Stimulated activated CD8-positive, alpha-beta memory T cell treated with anti-CD3 and anti-CD28 coated beads, Interleukin-12 subunit alpha, Interleukin-12 subunit beta, amount 100 ng/mL, for 4 hours (primary cell): ENCODE data around the gene CPA5.

Experiments
- DNase-seq: peaks from one replicate; pipeline ENCODE4 v3.0.0-alpha.2; 2020; ENCODE audit warnings: low read depth

The CPA5 gene

DNA sequence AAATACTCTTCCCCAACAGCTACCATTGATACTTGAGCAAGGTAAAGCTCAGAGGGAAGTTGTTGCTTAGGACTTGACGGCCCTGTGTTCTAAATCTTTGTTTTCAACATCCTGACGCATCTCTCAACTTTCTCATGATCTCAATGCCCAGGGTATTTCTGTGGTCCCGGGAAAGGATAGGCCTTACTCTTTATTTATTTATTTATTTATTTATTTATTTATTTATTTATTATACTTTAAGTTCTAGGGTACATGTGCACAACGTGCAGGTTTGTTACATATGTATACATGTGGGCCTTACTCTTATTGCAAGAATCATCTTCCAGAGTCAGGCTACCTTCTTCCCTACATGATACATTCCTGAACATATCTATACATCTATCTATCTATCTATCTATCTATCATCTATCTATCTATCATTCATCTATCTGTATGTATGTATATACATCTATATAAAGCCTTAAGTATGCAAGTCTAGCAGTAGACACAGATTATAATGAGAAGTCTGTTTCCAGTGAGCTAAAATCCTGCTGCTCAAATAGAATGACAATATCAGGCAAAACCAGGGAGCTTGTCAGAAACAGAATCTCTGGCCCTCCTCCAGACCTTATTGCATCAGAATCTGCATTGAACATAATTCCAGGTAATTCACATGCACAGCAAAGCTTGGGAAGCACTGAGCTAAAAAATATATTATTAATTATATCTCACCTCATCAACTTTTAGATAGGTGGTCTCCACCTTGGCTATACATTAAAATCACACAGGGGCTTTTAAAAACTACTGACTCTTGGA, 12.2 kb upstream of the CPA5 start:
- DNase-seq: no peak

DNA sequence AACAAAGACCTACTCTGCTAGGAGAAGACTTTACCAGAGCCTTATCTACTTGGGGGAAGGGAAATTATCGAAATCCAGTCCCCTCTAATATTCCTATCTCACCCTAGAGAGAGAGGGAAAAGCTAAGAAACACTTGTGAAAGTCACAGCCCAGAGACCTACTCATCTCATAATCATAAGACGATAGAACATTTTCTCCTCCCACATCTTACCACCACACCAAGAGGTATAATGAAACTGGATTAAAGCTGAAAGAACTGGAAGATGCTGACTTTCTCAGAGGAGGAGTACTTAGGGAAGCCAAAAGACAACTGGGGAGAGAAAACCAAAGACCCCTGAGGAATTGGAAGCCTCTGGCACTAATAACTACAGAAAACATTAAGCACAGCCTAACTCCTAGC, 10.8 kb upstream of the CPA5 start:
- no peak for DNase-seq

DNA sequence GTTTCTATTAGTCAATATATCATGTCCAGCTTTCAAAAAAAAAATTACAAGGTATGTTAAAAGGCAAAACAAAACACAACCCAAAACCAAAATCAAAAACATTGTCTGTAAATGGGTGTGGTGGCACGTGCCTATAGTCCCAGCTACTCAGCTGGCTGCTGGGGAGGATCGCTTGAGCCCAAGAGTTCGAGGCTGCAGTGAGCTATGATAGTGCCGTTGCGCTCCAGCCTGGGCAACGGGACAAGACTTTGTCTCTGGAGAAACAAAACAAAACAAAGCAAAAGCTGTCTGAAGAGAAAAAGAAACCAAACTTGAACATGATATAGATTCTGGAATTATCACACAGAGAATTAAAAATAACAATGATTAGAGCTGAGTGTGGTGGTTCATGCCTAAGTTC, 10.3 kb upstream of the CPA5 start:
- no peak for DNase-seq

DNA sequence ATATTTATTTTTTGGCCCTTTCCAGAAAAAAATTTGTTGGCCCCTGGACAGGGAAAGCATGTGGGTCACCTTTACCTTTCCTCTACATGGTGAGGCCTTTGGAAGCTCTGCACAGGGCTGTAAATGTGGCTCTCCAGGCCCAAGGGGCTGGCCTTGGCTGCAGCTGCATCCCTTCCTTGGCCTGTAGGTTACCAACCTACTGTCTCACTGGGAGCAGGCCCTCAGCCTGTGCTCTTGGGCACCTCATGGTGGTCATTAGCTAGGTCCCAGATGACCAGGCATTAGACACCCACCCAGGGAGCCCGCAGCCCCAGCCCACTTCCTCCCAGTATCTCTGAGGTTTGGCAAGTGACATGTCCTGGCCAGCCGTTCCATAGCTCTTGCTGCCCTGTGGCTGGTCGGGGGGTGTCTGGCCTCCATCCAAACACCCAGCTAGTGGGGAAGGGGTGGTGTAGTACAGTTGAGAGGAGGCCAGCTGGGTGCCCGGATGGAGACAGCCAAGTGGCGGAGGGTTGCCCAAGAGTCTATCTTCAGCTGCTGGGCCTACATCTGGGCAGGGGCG, 7.1 kb upstream of the CPA5 start:
- DNase-seq: no peak

DNA sequence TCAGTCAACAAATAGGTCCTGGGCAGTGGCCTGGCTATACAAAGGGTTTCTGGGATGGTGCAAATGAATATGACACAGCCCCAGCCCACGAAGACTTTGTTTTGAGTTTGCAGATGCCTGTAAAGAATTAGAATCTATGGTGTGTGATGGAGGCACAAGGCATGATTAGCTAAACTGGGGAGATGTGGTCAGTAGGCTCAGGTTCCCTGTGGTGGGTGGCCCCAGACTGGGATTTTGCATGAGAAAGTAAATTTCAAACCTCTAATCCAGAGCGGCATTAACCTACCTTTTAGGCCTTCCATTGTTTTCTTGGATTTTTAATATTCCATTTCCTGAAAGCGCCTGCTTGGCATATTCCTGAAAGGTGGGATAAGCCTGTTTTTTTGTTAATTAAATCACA, 6.4 kb upstream of the CPA5 start:
- DNase-seq: no peak

DNA sequence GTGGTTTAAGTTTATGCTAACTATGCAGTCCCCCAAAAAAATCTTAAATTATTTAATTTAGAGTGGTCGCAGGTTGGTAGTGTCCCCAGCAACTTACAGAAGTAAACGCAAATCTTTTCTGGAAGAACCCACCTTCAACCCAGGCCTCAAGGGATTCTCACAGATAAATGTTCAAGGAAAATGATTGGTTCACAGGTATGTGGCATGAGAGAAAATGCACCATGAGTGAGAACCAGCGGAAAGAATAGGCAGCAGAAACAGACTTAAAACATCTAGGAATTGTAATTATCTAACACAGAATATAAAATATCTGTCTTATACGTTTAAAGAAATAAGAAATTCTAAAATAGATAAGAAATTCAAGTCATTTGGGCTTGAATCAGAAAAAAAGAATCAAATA, 2.7 kb upstream of the CPA5 start:
- DNase-seq: no peak

DNA sequence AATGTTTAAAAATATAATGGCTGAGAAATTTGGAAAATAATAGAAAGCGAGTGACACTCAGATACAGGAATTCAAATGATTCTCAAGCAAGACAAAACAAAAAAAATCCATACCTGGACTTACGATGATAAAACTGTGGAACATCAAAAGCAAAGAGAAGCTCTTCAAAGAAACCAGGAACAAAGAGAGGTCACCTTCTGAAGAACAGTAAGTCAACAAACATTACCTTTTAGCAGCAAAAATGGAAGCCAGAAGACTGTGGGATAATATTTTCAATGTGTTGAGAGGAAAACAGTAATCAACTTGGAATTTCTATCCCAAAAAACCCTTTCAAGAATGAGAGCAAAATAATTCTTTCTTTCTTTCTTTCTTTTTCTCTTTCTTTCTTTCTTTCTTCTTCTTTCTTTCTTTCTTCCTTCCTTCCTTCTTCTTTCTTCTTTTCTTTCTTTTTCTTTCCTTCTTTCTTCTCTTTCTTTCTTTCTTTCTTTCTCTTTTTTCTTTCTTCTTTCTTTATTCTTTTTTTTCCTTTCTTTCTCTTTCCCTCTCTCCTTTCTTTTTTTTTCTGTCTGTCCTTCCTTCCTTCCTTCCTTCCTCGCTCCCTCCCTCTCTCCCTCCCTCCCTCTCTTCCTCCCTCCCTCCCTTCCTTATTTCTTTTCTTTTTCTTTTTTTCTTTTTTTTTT, 1.8 kb upstream of the CPA5 start:
- no peak for DNase-seq

DNA sequence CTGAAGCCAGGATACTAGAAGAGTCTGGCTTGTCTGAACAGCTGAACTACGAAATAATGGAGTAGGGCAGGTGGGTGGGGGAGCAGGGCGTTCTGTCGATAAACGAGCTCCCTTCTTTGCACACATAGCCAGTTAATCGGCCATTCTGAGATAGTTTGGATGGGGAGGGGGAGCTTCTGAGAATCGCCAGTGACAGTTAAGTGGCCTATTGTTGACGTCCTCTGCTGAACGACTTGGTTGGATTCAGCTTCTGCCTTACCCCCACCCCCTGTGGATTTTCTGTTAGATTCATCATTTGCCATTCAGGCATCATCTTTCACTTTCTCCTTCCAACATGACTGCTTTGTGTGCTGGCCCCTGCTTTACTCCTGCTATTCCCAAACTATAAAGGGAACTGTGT, 520 bp downstream of the CPA5 start:
- no peak for DNase-seq

DNA sequence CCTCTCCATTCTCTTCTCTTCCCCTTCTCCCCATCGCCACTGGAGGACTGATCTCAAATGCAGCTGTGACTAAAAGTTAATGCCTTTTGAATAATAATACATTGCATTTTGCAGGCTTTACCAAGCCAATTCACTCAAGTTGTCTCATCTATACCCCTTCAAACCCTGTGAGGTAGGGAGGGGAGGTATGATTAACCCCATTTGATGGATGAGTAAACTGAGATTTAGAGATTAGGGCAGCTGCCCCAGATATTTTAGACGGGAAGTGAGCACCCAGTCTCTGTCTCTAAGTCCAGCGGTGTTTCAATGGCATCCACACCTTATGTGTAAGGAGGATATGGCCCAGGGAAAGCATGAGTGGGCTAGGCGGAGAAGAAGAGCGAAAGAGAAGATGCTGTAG, 1.1 kb downstream of the CPA5 start:
- no peak for DNase-seq

DNA sequence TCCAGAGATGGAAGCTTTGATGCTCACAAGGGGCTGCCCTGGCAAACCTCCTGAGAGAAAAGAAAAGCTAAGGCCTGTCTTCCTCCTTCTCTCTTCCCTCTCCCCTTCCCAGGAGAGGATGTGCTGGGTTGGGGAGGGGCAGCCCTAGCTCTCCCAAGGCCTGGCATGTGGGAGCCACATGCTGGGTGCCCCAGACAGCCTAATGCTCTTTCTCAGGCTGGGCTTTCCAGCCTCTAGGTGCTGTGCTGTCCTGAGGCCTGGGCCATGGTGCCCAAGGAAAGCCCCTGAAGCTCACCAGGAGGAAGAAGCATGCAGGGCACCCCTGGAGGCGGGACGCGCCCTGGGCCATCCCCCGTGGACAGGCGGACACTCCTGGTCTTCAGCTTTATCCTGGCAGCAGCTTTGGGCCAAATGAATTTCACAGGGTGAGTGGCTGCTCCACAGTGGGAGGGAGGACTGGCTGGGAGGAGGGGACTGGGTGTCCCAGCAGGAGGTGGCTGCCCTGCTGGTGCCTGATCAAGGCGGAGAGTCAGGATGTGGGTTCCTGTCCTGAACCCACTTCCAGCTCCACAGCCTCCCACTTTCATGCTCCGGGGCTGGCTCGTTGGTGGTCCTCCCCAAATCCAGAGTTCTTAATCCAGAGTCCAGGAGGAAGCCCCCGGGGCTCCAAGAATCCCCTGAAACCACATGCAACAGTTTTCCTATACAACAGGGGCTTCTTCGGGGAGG, 1.7 kb downstream of the CPA5 start:
- DNase-seq: no peak

DNA sequence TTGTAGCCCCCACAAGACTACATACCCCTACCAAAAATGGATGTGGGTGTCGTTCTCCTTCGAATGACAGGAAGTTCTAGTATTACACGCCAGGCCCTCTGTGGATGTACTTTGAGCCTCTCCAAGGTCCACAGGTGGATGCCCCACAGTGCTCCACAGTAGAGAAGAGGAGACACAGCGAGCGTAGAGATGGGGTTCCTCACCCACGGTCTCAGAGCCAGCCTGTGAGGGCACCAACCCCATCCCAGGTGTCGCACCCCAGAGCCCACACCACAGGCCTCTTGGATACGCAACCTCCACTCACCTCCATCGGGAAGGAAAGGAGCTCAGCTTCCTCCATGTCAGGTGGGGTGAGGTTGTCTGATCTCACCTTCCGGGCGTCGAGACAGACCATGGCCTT, 2.3 kb downstream of the CPA5 start:
- no peak for DNase-seq

DNA sequence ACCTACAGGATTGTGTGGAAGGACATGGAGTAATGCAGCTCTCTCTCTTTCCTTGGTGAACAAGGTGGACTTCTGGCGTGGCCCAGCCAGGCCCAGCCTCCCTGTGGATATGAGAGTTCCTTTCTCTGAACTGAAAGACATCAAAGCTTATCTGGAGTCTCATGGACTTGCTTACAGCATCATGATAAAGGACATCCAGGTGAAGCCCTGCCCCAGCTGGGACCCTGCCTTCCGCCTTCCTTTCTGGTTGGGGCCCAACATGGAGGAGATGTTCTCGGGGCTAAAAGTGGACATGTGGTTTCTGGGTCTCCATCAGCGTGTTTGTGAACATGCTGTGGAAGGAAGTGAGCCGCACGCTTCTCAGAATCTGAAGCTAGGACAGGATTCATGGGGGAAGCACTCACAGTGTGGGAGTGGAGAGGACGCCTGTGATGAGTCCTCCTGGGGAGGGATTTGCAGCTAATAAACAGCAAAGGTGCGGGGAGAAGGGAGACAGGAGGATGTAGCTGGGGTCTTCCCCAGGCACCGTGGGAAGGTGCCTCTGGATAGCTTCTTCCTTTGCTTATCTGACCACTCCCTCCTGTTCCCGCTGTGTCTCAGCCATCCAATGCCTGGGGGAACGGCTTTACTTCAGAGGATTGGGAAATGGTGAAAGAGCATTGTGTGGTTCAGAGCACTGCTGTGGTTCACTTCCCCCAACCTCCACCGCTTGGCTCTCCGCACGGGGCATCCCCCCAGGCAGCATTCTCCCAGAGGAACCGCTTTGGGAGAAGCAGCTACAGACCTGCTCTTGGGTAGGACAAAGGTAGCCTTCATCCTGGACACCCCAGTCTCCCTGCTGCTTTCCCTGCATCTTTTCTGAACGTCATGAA, 5.5 kb downstream of the CPA5 start:
- DNase-seq: no peak

DNA sequence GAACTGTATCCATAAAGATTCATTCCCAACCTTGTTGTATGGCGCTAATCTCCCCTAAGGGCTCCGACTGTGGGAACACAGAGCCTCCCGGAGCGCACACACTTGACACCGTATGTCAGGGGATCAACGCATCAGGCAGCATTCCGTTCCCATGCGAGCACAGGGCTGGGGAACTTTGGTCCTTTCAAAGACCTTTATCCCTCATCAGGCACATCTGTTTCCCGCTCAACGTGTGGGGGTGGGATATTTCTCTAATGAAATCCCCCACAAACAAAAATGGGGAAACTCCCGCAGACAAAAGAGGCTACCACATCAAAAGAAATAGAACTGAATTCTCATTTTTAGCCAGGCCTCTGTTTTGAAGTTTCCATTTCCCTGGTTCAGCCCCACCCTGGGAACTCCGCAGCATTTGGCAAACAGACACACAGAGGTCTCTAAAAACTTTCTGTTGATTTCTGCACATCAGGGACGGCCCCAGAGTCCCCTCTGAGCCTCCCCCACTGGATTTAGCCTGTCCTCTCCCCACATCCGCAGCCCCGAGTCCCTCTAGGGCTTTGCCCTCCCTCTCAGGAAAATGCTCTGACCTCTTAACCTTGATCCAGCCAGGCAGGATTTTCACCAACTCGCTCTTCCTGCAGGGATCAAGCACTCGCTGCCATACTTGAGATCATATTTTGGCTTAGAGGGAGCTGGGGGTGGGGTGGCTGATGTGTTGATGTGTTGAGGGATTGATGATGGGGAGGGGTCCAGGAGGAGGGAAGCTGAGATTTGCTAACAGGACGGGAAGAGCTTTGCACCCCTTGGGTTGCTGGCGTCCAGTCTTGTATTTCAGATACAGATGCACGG, 6.6 kb downstream of the CPA5 start:
- no peak for DNase-seq

DNA sequence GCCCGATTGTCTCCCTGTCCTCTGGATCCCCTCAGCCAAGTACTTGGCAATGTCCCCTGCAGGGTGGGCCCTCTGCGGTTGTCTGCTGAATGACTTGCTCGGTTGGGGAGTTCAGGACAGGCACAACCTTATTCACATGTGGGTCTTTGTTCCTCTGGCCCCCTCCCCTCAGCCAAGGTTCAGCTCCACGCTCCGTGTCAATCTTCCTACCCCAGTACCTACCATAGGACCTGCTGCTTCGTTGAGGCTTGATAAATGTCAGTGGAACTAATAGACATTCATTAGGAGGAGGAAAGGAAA, 7.1 kb downstream of the CPA5 start:
- no peak for DNase-seq

DNA sequence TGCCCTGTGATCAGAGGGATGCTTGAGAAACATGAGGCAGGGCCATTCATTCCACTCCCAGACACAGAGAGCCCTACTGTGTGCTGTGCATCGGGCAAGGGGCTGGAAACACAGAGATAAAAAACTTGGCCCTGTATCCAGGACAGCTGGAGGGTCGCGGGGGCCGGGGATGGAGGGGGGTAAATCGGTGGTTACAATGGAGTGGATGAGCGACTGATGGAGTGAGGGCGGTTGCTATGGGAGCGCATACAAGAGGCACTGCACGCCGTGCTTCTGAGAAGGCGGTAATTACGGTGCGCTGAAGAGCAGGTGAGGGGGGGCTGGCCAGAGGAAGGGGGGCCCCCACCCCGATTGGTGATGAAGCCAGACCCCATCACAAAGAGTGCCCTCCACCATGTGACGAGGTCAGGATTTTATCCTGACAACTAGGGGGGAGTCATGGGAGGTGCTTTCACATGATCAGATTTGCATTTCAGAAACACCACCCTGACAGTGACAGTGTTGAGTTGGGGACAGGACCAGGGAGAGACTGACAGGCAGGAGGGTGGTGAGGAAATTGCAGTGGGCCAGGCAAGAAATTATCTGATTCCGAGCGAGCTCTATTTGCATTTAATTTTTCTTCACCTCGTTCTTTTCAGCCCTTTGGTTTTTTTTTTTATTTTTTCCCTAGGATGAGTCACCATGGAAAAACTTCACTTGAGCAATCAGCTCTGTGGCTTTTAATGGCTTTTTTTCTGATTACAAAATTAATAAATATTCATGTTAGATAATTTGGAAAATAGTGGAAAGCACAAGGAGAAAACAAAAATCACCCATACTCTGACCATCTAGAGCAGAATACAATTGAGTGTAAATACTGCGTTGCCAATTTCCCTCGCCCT, 7.8 kb downstream of the CPA5 start:
- no peak for DNase-seq

DNA sequence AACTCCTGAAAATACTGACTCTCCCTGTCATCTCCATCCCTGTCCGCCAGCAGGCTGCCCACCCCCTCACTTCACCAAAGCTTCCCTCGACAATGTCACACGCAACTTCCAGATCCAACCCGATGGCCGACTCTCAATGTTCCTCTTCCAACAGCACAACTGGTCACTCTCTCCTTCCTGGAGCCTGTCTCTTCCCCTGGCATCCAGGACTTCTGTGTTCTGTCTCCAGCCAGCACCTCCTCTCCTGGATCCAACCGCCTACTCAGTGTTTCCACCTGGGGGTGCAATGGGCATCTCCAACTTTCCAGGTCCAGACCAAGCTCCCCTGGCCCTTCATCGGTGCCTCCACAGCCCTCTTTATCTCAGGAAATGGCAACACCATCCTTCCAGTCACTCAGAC, 8.6 kb downstream of the CPA5 start:
- DNase-seq: no peak

DNA sequence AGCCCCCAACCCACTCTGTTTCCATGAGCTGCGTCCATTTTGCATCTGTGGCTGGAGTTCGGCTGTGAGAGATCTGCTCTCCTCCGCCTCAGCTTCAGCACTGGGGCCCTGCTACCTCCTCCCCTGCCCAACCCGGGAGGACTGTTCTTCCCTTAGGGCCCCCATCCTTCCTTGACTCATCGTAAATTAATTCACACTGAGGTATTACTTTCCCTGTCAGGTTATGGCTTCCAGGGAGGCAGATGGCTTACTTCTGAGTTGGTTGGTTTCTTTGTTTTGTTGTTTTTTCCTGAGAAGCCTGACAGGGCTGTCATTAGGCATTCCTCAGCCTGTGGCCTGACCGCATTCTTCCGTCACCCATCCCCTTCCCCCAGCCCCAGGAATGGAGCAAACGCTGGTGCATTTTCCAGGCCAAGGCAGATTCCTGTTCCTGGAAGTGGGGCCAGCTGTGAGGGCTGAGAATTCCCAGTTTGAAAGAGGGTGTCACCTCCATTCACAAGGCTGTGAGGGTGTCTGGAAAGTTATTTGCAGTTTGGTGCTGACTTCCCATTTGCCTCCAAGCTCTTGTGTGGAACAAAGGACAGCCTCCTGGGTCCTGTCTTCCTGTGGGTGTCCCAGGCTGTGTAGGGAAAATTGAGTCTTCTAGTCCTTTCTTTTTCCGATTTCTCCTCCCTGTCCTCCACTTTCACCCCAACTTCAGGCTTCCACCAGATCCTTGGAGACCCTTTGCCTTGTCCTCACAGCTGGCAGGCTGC, 11.7 kb downstream of the CPA5 start:
- DNase-seq: no peak

DNA sequence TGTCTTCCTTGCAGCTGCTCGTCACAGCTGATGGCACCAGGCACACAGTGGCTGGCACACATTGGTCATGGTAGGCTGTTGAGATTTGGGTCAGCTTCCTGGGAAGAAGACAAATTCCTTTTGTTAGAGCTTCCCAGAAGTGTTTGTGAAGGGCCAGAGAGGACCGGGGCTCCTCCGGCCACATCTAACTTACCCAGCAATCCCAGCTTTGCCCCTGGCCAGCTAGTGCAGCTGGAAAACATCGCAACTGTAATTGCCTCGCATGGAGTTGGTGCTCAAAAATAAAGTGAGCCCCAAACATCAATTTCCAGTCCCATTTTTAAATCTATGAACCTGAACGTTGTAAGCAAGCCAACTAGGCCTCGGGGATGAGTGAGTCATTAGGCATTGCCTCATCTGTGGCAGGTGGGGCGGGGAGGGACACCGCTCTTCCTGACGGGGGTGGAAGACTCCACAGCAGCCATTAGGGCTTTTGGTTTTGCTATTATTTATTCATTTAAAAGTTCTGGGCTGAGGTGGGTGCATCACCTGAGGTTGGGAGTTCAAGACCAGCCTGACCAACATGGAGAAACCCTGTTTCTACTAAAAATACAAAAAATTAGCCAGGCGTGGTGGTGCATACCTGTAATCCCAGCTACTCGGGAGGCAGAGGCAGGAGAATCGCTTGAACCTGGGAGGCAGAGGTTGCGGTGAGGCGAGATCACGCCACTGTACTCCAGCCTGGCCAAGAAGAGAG, 12.4 kb downstream of the CPA5 start:
- no peak for DNase-seq

DNA sequence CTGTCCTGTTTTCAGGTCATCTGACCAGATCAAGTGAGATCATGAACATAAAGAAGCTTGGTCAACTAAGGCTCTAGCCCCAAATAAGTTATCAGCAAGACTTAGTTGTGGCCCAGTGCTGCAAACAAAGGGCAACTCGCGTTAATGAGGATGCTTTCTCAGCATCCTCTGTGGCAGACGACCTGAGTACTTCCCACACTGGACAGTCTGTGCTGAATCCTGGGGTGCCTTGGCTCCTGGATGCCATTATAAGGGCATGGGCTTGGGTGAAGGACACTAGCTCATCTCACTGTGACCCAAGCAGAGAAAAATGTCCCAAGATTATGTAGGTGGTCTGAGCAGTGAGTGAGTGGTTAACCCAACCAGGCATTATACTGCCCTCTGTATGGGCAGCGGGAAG, 13.9 kb downstream of the CPA5 start:
- no peak for DNase-seq
